GM21737 (cell line): ENCODE data around the gene TMEM130.
"Not testable (repeated sequence)": the region's sequence is repeated elsewhere in the genome, so short reads cannot be mapped to it uniquely, and the experiment has no call there.

Source experiments
- ATAC-seq: cut with Tn5 transposase; IDR thresholded peaks from one replicate; pipeline ENCODE4 v1.9.1; 2021; ENCODE audit warnings: mild to moderate bottlenecking, moderate library complexity; ENCODE audit not compliant: unreplicated experiment

Gene TMEM130

DNA sequence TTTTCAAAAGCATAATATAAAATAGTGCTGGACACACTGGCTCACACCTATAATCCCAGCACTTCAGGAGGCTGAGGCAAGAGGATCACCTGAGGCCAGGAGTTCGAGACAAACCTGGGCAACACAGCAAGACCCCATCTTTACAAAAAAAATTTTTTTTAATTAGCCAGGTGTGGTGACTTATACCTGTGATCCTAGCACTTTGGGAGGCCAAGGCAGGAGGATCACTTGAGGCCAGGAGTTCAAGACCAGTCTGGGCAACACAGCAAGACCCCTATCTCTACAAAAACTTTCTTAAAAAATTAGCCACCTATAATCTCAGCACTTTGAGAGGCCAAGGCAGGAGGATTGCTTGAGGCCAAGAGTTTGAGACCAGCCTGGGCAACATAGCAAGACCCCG lies 27.3 kb downstream of the TMEM130 start:
- ATAC-seq: not testable (repeated sequence)

DNA sequence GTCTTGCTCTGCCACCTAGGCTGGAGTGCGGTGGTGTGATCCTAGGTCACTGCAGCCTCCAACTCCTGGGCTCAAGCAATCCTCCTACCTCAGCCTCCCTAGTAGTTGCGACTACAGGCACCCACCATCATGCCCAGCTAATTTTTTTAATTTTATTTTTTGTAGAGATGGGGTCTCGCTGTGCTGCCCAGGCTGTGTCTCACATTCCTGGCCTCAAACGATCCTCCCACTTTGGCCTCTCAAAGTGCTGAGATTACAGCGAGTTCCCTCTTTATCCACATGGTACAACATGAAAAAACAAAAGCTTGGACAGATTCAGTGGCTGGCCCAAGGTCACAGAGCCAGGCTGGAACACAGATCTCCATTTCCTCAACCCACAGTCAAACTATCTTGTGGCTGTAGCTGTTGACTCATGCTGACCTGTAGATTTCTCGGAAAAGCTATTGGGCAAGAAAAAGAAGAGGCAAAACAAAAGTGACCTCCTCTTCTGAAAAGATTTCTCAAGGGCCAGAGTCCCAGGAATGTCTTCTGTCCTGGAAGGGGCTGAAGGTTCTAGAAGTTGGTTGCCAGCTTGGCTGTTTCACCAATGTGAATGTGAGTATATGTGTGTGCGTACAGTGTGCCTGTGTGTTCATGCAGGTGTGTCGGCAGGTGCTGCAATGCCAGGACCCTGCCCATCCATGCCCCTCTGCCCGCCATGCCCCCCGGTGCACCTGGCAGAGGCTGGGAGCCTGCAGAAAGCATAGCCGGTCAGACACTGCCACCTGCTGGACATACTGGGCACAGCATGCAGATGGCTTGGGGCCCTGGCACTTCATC lies 28.4 kb downstream of the TMEM130 start:
- no peak for ATAC-seq

DNA sequence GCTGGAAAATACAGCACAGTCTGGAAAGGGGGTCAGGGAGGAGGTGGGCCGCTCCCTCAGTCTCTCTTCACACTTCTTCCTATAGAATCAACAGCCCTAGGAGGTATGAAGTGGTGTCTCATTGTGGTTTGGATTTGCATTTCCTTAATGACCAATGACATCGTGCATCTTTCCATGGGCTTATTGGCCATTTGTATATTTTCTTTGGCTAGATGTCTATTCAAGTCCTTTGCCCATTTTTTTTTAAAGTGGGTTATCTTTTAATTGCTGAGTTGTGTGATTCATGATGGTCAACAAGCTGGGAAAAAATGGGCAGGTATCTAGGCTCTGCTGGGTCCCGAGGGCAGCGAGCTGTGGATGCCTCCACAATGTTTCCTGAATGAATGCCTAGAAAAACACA lies 29.1 kb downstream of the TMEM130 start:
- no peak for ATAC-seq

GRCh38 chr7:98840096-98840495 lies 29.7 kb downstream of the TMEM130 start:
- no peak for ATAC-seq

DNA sequence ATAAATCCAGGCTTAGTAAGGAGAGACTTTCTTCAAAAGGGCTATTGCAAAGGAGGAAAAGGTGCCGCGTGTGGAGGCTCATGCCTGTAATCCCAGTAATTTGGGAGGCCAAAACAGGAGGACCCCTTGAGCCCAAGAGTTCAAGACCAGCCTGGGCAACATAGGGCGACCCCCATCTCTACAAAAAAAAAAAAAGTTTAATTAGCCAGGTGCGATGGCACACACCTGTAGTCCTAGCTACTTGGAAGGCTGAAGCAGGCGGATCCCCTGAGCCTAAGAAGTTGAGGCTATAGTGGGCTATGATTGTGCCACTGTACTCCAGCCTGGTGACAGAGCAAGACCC lies 32.2 kb downstream of the TMEM130 start:
- ATAC-seq: no peak

GRCh38 chr7:98836811-98837629 lies 32.8 kb downstream of the TMEM130 start:
- no peak for ATAC-seq

- ATAC-seq: no peak
Measured at GRCh38 chr7:98834949-98835348, 34.9 kb downstream of the TMEM130 start.

DNA sequence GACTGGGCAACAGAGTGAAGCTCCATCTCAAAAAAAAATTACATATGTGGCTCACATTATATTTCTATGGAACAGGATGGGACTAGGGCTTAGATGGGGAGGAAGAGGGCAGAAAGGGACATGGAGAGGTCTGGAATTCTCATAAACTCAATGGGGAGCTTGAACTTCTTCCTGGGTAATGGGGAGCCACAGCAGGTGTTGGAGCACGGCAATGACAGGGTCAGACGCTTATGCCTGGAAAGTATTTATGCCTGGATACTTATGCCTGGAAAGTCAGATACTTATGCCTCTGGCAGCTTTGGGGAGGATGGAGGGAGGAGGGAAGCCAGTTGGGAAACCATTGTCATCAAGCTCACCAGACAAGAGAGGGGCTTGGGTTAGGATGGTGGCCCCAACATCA lies 36.8 kb downstream of the TMEM130 start:
- ATAC-seq: no peak

GRCh38 chr7:98831641-98832221 lies 38.1 kb downstream of the TMEM130 start:
- ATAC-seq: no peak

DNA sequence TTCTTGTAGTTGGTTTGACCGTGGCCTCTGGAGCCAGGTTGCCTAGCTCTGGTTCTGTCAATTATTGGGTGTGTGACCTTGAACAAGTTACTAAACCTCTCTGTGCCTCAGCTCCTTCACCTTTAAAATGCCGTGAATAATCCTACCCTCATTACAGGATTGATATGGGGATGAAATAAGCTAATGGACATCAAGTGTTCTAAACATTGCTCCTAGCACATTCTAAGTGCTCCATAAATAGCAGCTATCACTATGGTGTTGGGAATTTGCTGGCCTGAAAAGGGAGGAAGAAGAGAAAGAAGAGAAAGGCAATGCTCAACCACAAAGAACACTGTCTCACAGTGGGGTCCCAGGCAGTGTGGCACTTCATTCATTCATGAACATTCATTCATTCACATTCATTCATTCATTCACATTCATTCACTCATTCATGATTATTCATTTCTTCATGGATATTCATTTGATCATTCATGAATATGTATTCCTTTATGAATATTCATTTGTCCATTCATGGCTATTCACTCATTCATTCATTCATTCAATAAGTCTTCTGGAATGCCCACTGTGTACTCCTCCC lies 38.8 kb downstream of the TMEM130 start:
- ATAC-seq: no peak

GRCh38 chr7:98828368-98828767 lies 41.4 kb downstream of the TMEM130 start:
- no peak for ATAC-seq

- no peak for ATAC-seq
Measured at GRCh38 chr7:98827258-98827657, 42.6 kb downstream of the TMEM130 start.

- ATAC-seq: no peak
Measured at GRCh38 chr7:98826811-98827231, 43.0 kb downstream of the TMEM130 start.

DNA sequence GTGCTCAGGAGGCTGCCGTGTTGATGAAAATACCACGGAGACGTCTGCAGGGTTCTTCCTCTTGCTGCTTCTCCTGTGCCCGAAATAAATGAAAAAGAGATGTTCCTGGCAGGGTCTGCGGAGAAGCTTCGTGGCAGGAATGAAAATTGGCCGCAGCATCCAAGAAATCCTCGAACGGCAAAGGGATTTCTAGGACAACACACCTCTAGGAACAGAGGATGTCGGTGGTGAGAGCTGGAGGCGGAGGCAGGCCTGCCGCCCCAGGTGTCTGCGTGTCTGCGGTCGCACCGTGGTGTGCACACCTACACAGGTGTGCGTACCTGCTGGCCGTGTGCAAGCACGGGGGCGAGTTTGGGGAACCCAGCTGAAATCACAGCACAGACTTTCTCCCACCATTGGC lies 43.4 kb downstream of the TMEM130 start:
- no peak for ATAC-seq

DNA sequence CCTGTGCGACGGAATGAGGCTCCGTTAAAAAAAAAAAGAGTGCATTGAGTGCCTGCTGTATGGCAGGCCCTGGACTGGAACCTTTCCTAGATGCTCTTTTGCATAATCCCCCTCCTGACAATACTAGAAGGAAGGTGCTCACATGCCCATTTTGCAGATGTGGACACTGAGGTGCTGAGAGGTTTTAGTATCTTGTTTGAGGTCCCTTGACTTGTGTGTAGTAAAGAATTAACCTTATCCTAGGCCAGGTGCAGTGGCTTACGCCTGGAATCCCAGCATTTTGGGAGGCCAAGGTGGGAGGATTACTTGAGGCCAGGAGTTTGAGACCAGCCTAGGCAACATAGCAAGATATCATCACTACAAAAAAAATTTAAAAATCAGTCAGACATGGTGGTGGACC lies 46.6 kb downstream of the TMEM130 start:
- ATAC-seq: no peak

- no peak for ATAC-seq
Measured at GRCh38 chr7:98821348-98821747, 48.5 kb downstream of the TMEM130 start.

DNA sequence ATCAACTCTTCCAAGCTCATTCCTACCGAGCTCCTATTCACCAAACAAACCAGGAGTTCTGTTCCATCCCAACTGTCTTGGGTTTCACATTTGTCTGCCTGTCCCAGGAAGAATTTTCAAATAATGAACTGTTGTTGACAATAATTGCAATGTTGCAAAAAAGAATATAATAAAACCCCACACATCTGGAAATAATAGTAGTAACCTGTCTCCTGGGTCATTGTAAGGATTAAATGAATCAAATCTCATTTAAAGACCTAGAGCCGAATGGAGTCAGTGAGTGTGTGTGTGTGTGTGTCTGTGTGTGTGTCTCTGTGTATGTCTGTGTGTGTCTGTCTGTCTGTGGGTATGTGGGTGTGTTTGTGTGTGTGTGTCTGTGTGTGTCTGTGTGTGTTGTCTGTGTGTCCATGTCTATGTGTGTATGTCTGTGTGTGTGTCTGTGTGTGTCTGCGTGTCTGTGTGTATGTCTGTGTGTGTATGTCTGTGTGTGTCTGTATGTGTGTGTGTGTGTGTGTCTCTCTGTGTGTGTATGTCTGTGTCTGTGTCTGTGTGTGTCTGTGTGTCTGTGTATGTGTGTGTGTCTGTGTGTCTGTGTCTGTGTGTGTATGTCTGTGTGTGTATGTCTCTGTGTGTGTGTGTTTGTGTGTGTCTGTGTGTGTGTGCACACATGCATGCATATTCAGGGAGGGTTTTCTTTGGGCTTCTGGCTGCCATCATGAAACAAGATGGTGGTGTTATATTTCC lies 52.7 kb downstream of the TMEM130 start:
- no peak for ATAC-seq

DNA sequence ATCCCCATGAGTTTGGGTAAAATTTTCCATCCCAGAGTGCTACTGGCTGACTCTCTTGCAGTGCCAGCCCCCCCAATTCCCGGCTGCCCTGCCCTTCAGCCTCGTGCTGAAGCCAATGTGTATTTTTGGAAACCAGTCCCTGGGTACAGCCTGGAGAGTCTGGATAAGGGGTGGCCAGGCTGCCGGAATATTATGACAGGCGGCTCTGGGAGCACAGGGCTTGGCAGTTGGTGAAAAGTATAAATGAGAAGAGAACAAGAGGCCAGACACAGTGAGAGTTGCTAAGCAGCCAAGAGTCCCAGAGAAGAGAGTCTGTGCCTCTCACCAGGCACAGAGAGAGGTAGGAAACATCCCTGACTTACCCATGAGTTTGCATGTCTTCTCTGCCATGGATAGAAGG lies 53.6 kb downstream of the TMEM130 start:
- ATAC-seq: no peak

DNA sequence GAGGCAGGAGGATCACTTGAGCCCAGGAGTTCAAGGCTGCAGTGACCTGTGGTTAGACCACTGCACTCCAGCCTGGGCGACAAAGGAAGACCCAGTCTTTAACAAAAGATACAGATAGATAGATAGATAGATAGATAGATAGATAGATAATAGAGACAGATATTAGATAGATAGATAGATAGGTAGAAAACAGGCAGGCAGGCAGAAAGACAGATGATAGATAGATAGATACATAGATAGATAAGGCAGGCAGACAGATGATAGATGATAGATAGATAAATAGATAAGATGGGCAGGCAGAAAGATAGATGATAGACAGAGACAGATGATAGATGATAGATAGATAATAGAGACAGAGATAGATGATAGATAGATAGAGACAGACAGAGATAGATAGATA lies 54.5 kb downstream of the TMEM130 start:
- ATAC-seq: no peak

DNA sequence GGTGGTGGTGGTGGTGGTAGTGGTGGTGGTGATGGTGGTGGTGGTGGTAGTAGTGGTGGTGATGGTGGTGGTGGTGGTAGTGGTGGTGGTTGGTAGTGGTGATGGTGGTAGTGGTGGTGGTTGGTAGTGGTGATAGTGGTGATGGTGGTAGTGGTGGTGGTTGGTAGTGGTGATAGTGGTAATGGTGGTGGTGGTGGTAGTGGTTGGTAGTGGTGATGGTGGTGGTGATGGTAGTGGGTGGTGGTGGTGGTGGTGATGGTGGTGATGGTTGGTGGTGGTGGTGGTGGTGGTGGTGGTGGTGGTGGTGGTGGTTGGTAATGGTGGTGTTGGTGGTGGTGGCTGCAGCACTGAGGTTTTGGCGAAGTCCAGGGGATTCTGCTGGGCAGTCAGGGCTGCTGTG lies 58.5 kb downstream of the TMEM130 start:
- ATAC-seq: no peak
